COR-L47 (cell line): ENCODE measurements around the gene GMEB2.
A peak's percentile ranks its signal among the peaks of the same experiment; 100 is the strongest.

ENCODE experiments used
- DNase-seq: peaks from one replicate; lab custom pipeline; 2025; lab: John Stamatoyannopoulos, UW

Gene GMEB2

GRCh38 chr20:63544241-63544957, 82.5 kb downstream of the GMEB2 start:
- DNase-seq = no peak

GRCh38 chr20:63543733-63544132, 83.2 kb downstream of the GMEB2 start:
- DNase-seq = no peak

- no peak for DNase-seq
Observed at GRCh38 chr20:63543131-63543530, 83.8 kb downstream of the GMEB2 start.

- DNase-seq = no peak
Observed at GRCh38 chr20:63542696-63543095, 84.2 kb downstream of the GMEB2 start.

GRCh38 chr20:63542031-63542559, 84.8 kb downstream of the GMEB2 start:
- no peak for DNase-seq

- no peak for DNase-seq
Observed at GRCh38 chr20:63541371-63541770, 85.5 kb downstream of the GMEB2 start.

GRCh38 chr20:63540417-63541186, 86.3 kb downstream of the GMEB2 start:
- DNase-seq = no peak

GRCh38 chr20:63539441-63540370, 87.2 kb downstream of the GMEB2 start:
- DNase-seq = no peak

GRCh38 chr20:63539092-63539430, 87.8 kb downstream of the GMEB2 start:
- peak; percentile 85 for DNase-seq

GRCh38 chr20:63538204-63539091, 88.5 kb downstream of the GMEB2 start:
- DNase-seq = peak; percentile 90
